ENCODE results near the gene DLGAP4.

The DLGAP4 gene

DNA sequence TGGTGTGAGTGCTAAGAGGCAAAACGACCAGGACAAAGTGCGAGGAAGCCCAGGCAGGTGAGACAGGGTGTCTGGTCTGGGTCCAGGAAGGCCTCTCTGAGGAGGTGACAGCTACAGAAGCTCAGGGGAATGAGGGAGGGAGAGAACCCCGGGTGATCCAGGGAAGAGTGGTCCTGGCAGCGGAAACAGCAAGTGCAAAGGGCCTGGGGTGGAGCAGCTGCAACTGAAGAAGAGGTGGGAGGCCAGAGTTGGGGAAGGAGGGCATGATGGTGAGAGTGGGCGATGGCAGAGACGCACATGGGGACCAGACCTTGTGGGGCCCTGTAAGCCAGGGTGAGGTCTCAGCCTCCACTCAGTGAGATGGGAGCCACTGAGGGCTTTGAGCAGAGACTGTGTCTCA is 45.8 kb downstream of the DLGAP4 start:
- TF ChIP-seq POLR2AphosphoS5 (IDR thresholded peaks at IDR 0.05; ENCODE audit: low read depth, low read length) (no peak), POLR2A (IDR thresholded peaks at IDR 0.05; ENCODE audit: low read depth, low read length) (no peak)
- DNase-seq (ENCODE audit: insufficient read length) (no peak), FAIRE-seq (no peak)

DNA sequence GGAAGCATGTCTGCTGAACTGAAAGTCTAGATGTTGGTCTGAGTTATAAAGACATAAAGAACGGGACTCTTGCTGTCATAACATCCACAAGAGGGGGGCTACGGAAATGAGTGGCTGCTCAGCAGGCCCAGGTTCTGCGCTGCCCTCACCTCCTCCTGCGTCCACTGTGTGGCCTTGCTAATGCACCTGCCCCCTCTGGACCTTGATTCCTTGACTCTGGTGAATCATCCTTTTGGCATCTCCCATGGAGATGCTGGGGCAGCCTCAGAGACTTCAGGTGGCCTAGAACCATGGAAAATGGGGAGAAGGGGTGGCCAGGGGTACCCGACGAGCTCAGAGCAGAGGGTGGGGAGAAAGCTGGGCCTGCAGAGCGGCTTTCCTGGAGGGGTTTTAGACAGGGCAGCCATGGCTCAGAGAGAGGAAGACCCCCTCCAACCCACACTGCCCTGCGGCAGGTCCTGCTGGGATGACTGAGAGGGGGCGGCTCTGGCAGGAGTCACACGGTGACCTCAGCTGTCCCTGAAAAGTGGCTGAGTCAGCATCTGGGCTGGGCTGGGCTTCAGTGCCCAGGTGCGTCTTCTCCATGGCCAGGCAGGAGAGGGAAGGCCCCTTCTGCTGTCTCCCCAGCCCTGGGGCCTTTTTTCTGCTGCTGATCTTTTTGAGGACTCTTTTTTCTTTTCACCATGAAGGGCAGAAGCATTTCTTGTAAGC is 46.9 kb downstream of the DLGAP4 start:
- TF ChIP-seq POLR2A (IDR thresholded peaks at IDR 0.05; ENCODE audit: low read depth, low read length) (no peak), TAF1 (IDR thresholded peaks at IDR 0.05; ENCODE audit: borderline replicate concordance, low read depth, low read length) (no peak), POLR2AphosphoS5 (IDR thresholded peaks at IDR 0.05; ENCODE audit: low read depth, low read length) (no peak)
- DNase-seq (ENCODE audit: insufficient read length) (no peak), FAIRE-seq (no peak)

DNA sequence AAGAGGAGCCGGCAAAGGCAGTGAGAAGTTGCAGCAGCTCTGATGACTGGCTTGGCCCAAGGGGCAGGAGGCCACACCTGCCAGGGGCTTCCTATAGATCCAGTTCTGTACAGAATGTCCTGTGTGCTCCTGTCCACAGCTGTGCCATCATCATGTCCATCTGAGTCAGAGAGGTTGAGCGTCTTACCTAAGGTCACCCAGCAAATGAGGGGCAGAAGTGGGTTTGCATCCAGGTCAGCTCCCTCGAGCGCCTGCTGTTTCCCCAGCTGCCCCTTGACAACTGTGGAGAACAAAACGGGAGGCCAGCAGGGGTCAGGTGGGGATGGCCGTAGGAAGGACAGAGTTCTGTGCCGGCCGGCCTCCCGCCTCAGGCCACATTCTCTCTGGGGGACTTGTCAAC is 47.6 kb downstream of the DLGAP4 start:
- DNase-seq (ENCODE audit: insufficient read length) (no peak), FAIRE-seq (no peak)
- TF ChIP-seq POLR2A (IDR thresholded peaks at IDR 0.05; ENCODE audit: low read depth, low read length) (no peak), POLR2AphosphoS5 (IDR thresholded peaks at IDR 0.05; ENCODE audit: low read depth, low read length) (no peak), TAF1 (IDR thresholded peaks at IDR 0.05; ENCODE audit: borderline replicate concordance, low read depth, low read length) (no peak)

DNA sequence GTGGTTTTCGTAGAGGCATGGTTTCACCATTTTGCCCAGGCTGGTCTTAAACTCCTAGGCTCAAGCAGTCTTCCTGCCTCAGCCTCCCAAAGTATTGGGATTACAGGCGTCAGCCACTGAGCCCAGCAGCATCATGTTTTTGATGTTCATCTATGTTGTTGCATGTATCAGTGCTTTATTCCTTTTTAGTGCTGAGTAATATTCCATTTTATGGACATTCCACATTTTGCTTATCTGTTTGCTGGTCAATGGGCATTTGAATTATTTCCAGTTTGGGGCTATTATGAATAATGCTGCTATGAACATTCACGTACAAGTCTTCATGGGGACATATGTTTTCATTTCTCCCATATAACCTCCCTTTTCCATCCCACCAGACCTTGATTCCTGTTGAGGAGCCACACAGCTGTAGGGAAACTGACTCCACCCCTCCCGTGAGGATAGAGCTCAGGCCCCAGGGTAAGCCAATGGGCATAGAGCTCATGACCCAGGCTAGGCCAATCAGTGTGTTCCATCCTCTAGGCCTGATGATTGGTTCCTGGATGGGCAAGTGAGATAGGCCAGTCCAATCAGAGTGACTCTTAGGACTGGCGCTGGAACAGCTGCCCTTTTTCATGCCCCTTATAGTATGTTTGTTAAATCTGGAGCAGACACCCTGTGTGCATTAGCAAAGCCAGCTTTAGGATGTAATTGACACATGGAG is 49.5 kb downstream of the DLGAP4 start:
- DNase-seq (ENCODE audit: insufficient read length) (no peak), FAIRE-seq (no peak)
- TF ChIP-seq TAF1 (IDR thresholded peaks at IDR 0.05; ENCODE audit: borderline replicate concordance, low read depth, low read length) (no peak), POLR2A (IDR thresholded peaks at IDR 0.05; ENCODE audit: low read depth, low read length) (no peak), POLR2AphosphoS5 (IDR thresholded peaks at IDR 0.05; ENCODE audit: low read depth, low read length) (no peak)

DNA sequence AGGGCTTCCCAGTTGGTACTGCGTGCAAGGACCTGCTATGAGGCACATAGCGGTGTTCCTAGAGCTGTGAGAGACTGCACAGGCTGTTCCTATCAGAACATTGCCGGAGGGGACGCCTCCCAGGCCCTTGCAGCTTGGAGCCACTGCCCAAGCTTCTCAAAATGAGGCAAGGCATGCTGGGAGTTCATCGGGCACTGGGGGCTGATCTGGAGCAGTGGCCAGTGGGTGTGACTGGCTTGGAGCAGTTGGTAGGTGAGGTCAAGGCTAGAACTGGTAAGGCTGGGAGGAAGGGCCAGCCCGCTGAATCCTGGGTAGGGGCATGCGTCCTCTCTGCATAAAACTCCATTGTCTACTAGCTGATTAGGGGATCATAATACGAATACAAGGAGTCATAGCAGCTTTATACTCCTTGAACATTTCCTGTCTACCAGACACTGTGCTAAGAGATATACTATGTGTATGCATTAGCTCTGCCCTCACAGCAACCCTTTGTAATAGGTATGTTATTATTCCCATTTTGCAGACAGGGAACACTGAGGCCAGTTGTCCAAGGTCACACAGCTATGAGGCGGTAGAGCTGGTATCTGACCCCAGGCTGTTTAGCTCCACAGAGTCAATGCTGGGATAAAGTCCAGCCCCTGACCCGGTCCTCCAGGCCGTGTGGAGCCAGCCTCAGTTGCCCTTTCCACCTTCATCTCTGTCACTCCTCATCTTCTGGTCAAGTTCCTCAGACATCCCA is 53.7 kb downstream of the DLGAP4 start:
- DNase-seq (ENCODE audit: insufficient read length): no peak
- TF ChIP-seq POLR2AphosphoS5 (IDR thresholded peaks at IDR 0.05; ENCODE audit: low read depth, low read length) (no peak), TAF1 (IDR thresholded peaks at IDR 0.05; ENCODE audit: borderline replicate concordance, low read depth, low read length) (no peak), POLR2A (IDR thresholded peaks at IDR 0.05; ENCODE audit: low read depth, low read length) (no peak)
- FAIRE-seq: no peak

DNA sequence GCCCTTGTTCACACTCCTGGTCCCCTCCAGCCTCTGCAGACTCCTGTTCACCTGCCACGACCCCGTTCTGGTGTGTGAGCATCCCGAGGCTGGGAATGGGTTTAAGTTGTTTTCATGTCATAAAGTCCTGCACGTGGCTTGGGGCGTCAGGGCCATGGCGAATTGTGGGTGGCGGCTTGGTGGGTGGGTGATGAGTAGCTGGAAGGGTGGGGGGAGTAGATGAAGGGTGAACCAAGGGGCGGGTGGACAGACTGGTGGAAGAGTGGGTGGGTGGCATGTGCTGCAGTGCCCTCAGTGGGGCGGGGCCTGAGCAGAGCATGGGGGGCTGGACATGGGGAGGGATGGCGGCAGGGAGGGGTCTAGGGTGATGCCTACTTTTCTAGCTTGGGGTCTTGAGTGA is 54.3 kb downstream of the DLGAP4 start:
- no peak for FAIRE-seq

DNA sequence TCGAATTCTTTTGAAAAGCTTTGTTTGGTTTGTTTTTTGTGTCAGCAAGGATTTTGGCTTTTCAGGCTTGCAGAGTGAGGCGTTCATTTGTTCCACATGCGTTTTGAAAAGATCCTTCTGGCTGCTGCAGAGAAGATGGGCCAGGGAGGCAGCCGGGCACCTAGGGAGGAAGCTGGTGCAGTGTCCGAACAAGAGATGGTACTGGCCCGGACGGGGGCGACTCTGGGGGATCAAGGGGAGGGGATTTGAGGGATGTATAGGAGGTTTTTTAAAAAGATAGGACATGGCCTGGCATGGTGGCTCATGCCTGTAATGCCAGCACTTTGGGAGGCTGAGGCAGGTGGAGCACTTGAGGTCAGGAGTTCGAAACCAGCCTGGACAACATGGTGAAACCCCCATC is 55.3 kb downstream of the DLGAP4 start:
- no peak for TF ChIP-seq TAF1 (IDR thresholded peaks at IDR 0.05; ENCODE audit: borderline replicate concordance, low read depth, low read length)
- no peak for TF ChIP-seq POLR2AphosphoS5 (IDR thresholded peaks at IDR 0.05; ENCODE audit: low read depth, low read length)
- no peak for TF ChIP-seq POLR2A (IDR thresholded peaks at IDR 0.05; ENCODE audit: low read depth, low read length)
- FAIRE-seq (no peak), DNase-seq (ENCODE audit: insufficient read length) (no peak)

More for the DNA sequence above, 54.3 kb downstream of the DLGAP4 start:
- TF ChIP-seq POLR2AphosphoS5 (IDR thresholded peaks at IDR 0.05; ENCODE audit: low read depth, low read length) (no peak), POLR2A (IDR thresholded peaks at IDR 0.05; ENCODE audit: low read depth, low read length) (no peak), TAF1 (IDR thresholded peaks at IDR 0.05; ENCODE audit: borderline replicate concordance, low read depth, low read length) (no peak)
- DNase-seq (ENCODE audit: insufficient read length): no peak

DNA sequence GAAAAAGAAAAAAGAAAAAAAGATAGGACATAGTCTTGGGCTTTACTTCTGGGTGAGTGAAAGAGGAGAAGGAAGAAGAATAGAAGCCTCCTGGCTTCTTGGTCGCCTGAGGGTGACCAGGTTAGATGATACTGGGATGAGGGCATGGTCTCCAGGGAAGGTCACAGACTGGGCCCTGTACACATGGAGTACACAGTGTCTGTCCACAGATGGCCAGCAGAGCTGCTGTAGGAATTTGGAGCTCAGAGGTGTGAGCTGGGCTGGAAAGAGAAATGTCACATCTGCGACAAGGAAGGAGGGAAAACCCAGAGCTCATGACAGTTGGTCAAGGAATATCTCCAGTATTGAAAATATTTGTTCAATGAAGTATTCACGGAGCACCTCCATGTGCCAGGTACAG is 56.1 kb downstream of the DLGAP4 start:
- TF ChIP-seq TAF1 (IDR thresholded peaks at IDR 0.05; ENCODE audit: borderline replicate concordance, low read depth, low read length) (no peak), POLR2AphosphoS5 (IDR thresholded peaks at IDR 0.05; ENCODE audit: low read depth, low read length) (no peak), POLR2A (IDR thresholded peaks at IDR 0.05; ENCODE audit: low read depth, low read length) (no peak)

DNA sequence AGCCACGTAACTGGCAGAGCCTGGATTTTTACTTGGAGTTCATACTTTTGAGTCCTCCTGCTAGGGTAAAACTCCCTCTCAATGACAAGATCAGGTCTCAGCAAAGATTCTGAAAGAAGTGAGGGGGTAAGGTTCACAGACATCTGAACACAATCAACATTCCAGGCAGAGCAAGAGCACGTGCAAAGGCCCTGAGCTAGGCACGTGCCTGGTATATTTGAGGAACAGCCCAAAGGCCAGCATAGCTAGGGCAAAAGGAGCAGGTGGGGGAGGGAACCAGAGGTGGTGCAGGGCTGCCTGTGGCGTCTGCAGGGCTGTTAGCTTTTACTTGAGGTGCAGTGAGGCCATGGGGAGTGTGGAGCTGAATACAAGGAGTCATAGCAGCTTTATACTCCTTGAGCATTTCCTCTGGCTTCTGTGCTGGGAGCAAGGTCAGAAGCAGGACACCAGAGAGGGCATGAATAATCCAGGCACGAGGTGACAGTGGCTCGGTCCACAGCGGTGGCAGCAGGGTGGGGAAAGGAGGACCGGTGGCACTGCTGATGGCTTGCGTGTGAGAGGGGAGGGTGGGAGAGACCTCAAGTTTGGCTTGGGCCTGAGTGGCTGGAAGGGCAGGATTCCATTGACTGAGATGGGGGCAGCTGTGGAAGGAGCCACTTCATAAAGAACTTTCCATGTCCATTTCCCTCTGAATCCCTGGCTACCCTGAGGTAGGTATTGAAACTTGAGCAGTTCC is 57.0 kb downstream of the DLGAP4 start:
- TF ChIP-seq TAF1 (IDR thresholded peaks at IDR 0.05; ENCODE audit: borderline replicate concordance, low read depth, low read length): no peak
- TF ChIP-seq POLR2AphosphoS5 (IDR thresholded peaks at IDR 0.05; ENCODE audit: low read depth, low read length): no peak
- TF ChIP-seq POLR2A (IDR thresholded peaks at IDR 0.05; ENCODE audit: low read depth, low read length): no peak
- FAIRE-seq: no peak
- no peak for DNase-seq (ENCODE audit: insufficient read length)

More for the DNA sequence above, 56.1 kb downstream of the DLGAP4 start:
- DNase-seq (ENCODE audit: insufficient read length): no peak
- no peak for FAIRE-seq

DNA sequence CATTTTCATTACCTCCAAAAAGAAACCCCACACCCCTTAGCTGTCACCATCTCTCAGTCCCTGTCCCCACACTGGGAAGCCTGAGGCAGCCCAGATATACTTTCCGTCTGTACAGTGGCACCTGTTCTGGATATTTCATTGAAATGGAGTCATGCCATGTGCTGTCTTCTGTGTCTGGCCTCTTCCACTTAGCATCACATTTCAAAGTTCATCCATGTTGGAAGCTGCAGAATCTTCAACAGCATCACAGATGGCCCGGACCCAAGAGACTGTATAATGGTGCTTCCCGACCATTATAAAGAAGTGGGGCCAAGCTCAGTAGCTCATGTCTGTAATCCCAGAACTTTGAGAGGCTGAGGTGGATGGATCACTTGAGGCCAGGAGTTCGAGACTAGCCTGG is 58.4 kb downstream of the DLGAP4 start:
- TF ChIP-seq POLR2A (IDR thresholded peaks at IDR 0.05; ENCODE audit: low read depth, low read length): no peak
- no peak for TF ChIP-seq TAF1 (IDR thresholded peaks at IDR 0.05; ENCODE audit: borderline replicate concordance, low read depth, low read length)
- TF ChIP-seq POLR2AphosphoS5 (IDR thresholded peaks at IDR 0.05; ENCODE audit: low read depth, low read length): no peak
- DNase-seq (ENCODE audit: insufficient read length): no peak
- FAIRE-seq: no peak
